Measurements from ENCODE around the gene HECTD1. TPM values are rescaled to one million over a fixed set of nuclear protein-coding genes. Genes with fewer than 3 reads are reported as not detected.

The HECTD1 gene
- total and polyA plus RNA-seq, 2 experiments from 2014 or later, result 49.4 to 180 TPM

DNA sequence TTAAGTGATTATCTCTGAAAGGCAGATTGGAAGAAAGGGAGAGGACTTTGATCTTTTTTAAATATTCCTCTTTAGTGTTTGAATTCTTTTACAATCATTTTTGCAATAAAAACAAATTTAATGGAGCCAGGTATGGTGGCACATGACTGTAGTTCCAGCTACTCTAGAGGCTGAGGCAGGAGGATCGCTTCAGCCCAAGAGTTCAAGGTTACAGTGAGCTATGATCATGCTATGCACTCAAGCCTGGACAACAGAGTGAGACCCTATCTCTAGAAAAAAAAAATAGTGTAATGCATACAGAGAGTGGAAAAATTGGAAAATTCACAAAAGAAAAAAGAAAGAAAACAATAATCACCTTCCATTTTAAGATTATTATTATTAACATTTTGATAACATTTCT is 15.2 kb upstream of the HECTD1 start:
- Histone ChIP-seq H3K36me3 (no peaks in the 10 kb centered on the region), H3K4me3 (no peak overlapping the region), H3K9me3 (ENCODE audit: low read depth) (no peaks in the 10 kb centered on the region), H3K27me3 (no peaks in the 10 kb centered on the region), H3K4me1 (ENCODE audit: low read depth) (no peaks in the 10 kb centered on the region), H3K27ac (no peak overlapping the region)
- TF ChIP-seq, protein P1, sequence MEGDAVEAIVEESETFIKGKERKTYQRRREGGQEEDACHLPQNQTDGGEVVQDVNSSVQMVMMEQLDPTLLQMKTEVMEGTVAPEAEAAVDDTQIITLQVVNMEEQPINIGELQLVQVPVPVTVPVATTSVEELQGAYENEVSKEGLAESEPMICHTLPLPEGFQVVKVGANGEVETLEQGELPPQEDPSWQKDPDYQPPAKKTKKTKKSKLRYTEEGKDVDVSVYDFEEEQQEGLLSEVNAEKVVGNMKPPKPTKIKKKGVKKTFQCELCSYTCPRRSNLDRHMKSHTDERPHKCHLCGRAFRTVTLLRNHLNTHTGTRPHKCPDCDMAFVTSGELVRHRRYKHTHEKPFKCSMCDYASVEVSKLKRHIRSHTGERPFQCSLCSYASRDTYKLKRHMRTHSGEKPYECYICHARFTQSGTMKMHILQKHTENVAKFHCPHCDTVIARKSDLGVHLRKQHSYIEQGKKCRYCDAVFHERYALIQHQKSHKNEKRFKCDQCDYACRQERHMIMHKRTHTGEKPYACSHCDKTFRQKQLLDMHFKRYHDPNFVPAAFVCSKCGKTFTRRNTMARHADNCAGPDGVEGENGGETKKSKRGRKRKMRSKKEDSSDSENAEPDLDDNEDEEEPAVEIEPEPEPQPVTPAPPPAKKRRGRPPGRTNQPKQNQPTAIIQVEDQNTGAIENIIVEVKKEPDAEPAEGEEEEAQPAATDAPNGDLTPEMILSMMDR (IDR thresholded peaks at IDR 0.05; ENCODE audit: low read depth, low read length), result no peak
- DNase-seq (ENCODE audit: low read depth in 1 of 2, low spot score in 1 of 2), result no peak

DNA sequence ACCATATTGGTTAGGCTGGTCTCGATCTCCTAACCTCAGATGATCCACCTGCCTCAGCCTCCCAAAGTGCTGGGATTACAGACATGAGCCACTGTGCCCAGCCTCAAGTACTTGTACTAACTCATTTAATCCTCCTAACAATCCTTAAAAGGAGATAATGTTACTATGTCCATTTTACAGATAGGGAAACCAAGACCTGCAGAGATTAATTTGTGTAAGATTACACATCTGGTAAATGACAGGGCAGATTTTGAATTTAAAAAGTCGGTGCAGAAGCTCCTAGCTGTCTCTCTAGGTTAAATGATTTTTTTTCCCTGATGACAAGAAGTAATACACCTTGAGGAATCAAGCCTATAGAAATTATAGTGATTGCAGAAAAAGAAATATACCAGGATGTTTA is 13.7 kb upstream of the HECTD1 start:
- Histone ChIP-seq H3K36me3 (no peaks in the 10 kb centered on the region), H3K4me1 (ENCODE audit: low read depth) (no peaks in the 10 kb centered on the region), H3K4me3 (no peak overlapping the region), H3K27me3 (no peaks in the 10 kb centered on the region), H3K9me3 (ENCODE audit: low read depth) (no peaks in the 10 kb centered on the region), H3K27ac (no peak overlapping the region)
- no peak for DNase-seq (ENCODE audit: low read depth in 1 of 2, low spot score in 1 of 2)
- TF ChIP-seq, protein P1 (IDR thresholded peaks at IDR 0.05; ENCODE audit: low read depth, low read length), result no peak

GRCh38 chr14:31219169-31219568 is 11.6 kb upstream of the HECTD1 start:
- no peaks in the 10 kb centered on the region for H3K4me1 ChIP-seq (ENCODE audit: low read depth)
- H3K27me3 ChIP-seq, result no peaks in the 10 kb centered on the region
- no peaks in the 10 kb centered on the region for H3K9me3 ChIP-seq (ENCODE audit: low read depth)
- H3K36me3 ChIP-seq, result no peaks in the 10 kb centered on the region
- no peak for DNase-seq (ENCODE audit: low read depth in 1 of 2, low spot score in 1 of 2)
- H3K4me3 ChIP-seq, result no peak overlapping the region
- H3K27ac ChIP-seq, result no peak overlapping the region
- TF ChIP-seq, protein P1 (IDR thresholded peaks at IDR 0.05; ENCODE audit: low read depth, low read length), result no peak

DNA sequence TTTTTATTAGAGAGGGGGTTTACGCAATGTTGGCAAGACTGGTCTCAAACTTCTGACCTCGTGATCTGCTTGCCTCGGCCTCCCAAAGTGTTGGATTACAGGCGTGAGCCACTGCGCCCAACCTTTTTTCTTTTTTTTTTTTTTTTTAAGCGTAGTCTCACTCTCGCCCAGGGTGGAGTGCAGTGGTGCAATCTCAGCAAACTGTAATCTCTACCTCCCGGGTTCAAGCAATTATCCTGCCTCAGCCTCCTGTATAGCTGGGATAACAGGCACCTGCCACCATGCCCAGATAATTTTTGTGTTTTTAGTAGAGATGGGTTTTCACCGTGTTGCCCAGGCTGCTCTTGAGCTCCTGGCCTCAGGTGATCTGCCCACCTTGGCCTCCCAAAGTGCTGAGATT is 8.8 kb upstream of the HECTD1 start:
- Histone ChIP-seq H3K27ac (no peak overlapping the region), H3K4me3 (no peak overlapping the region), H3K27me3 (no peaks in the 10 kb centered on the region), H3K9me3 (ENCODE audit: low read depth) (no peaks in the 10 kb centered on the region), H3K36me3 (no peaks in the 10 kb centered on the region), H3K4me1 (ENCODE audit: low read depth) (no peaks in the 10 kb centered on the region)
- DNase-seq (ENCODE audit: low read depth in 1 of 2, low spot score in 1 of 2), result no peak
- TF ChIP-seq, protein P1 (IDR thresholded peaks at IDR 0.05; ENCODE audit: low read depth, low read length), result no peak

- no peak overlapping the region for H3K4me3 ChIP-seq
- H3K36me3 ChIP-seq, result no peaks in the 10 kb centered on the region
- TF ChIP-seq, protein P1 (IDR thresholded peaks at IDR 0.05; ENCODE audit: low read depth, low read length), result no peak
- H3K27me3 ChIP-seq, result no peaks in the 10 kb centered on the region
- no peak overlapping the region for H3K27ac ChIP-seq
- H3K9me3 ChIP-seq (ENCODE audit: low read depth), result no peaks in the 10 kb centered on the region
- DNase-seq (ENCODE audit: low read depth in 1 of 2, low spot score in 1 of 2), result no peak
- H3K4me1 ChIP-seq (ENCODE audit: low read depth), result peaks cover 9% of the 10 kb centered on the region
Observed at GRCh38 chr14:31212893-31213292, 5.3 kb upstream of the HECTD1 start.

- Histone ChIP-seq H3K4me1 (ENCODE audit: low read depth) (peaks cover 21% of the 10 kb centered on the region), H3K27ac (peak overlapping the region; percentile 99), H3K4me3 (no peak overlapping the region), H3K9me3 (ENCODE audit: low read depth) (no peaks in the 10 kb centered on the region), H3K36me3 (no peaks in the 10 kb centered on the region), H3K27me3 (no peaks in the 10 kb centered on the region)
- TF ChIP-seq, protein P1 (IDR thresholded peaks at IDR 0.05; ENCODE audit: low read depth, low read length), result no peak
- no peak for DNase-seq (ENCODE audit: low read depth in 1 of 2, low spot score in 1 of 2)
Observed at GRCh38 chr14:31209605-31210004, 2.0 kb upstream of the HECTD1 start.
